Measurements from ENCODE around the gene ZDHHC1. TPM values are rescaled to one million over a fixed set of nuclear protein-coding genes. Genes with fewer than 3 reads are reported as not detected.

Gene ZDHHC1
- total RNA-seq, 2 donors from 2014 or later: 20.3 to 69.8 TPM

GRCh38 chr16:67437513-67437912 lies 21.2 kb upstream of the ZDHHC1 start:
- WGBS: 78% methylated on average over 4 of the region's 4 CpGs
- no peaks in the 10 kb centered on the region for H3K9me3 ChIP-seq
- peaks cover 15% of the 10 kb centered on the region for H3K4me1 ChIP-seq (replicated peaks)
- H3K36me3 ChIP-seq: peaks cover 6 to 10% of the 10 kb centered on the region in 2 donors
- DNase-seq (ENCODE audit: low spot score): no peak
- H3K27me3 ChIP-seq (replicated peaks; ENCODE audit: insufficient read depth): no peaks in the 10 kb centered on the region
- no peak overlapping the region for H3K27ac ChIP-seq
- H3K4me3 ChIP-seq: no peak overlapping the region
- no peak for TF ChIP-seq POLR2A (IDR thresholded peaks at IDR 0.05)
- TF ChIP-seq CTCF (IDR thresholded peaks at IDR 0.05): no peak
- no peak for TF ChIP-seq POLR2AphosphoS5 (IDR thresholded peaks at IDR 0.05)
- intact Hi-C loops (cut with DNase I): no loop called here

GRCh38 chr16:67436640-67437193 lies 20.4 kb upstream of the ZDHHC1 start:
- WGBS: 94% methylated on average over 23 of the region's 23 CpGs
- DNase-seq (ENCODE audit: low spot score): no peak
- intact Hi-C loops (cut with DNase I): no loop called here
- Histone ChIP-seq H3K36me3 (peaks cover 6 to 10% of the 10 kb centered on the region in 2 donors), H3K27ac (no peak overlapping the region), H3K4me1 (replicated peaks) (peaks cover 13% of the 10 kb centered on the region), H3K4me3 (no peak overlapping the region), H3K9me3 (no peaks in the 10 kb centered on the region), H3K27me3 (replicated peaks; ENCODE audit: insufficient read depth) (no peaks in the 10 kb centered on the region)
- TF ChIP-seq CTCF (IDR thresholded peaks at IDR 0.05) (no peak), POLR2AphosphoS5 (IDR thresholded peaks at IDR 0.05) (no peak), POLR2A (IDR thresholded peaks at IDR 0.05) (no peak)

- Histone ChIP-seq H3K27me3 (replicated peaks; ENCODE audit: insufficient read depth) (no peaks in the 10 kb centered on the region), H3K9me3 (no peaks in the 10 kb centered on the region), H3K4me1 (replicated peaks) (peaks cover 5% of the 10 kb centered on the region), H3K27ac (no peak overlapping the region), H3K36me3 (peaks cover 6 to 10% of the 10 kb centered on the region in 2 donors), H3K4me3 (no peak overlapping the region)
- 87% methylated on average over 10 of the region's 16 CpGs for WGBS
- DNase-seq (ENCODE audit: low spot score): no peak
- no peak for TF ChIP-seq POLR2AphosphoS5 (IDR thresholded peaks at IDR 0.05)
- no peak for TF ChIP-seq POLR2A (IDR thresholded peaks at IDR 0.05)
- TF ChIP-seq CTCF (IDR thresholded peaks at IDR 0.05): no peak
- intact Hi-C loops (cut with DNase I): no loop called here
These were observed 19.5 kb upstream of the ZDHHC1 start for GRCh38 chr16:67435758-67436164.

GRCh38 chr16:67433131-67433719 lies 16.9 kb upstream of the ZDHHC1 start:
- peaks cover 0 to 1% of the 10 kb centered on the region in 2 donors for H3K36me3 ChIP-seq
- H3K9me3 ChIP-seq: no peaks in the 10 kb centered on the region
- H3K27ac ChIP-seq: peak overlapping the region in 1 of 2 donors; percentile 87
- H3K4me1 ChIP-seq (replicated peaks): peaks cover 12% of the 10 kb centered on the region
- 72% methylated on average over 5 of the region's 5 CpGs for WGBS
- no peak overlapping the region for H3K4me3 ChIP-seq
- no peak for DNase-seq (ENCODE audit: low spot score)
- no peak for TF ChIP-seq POLR2AphosphoS5 (IDR thresholded peaks at IDR 0.05)
- TF ChIP-seq CTCF (IDR thresholded peaks at IDR 0.05): no peak
- no peak for TF ChIP-seq POLR2A (IDR thresholded peaks at IDR 0.05)
- no peaks in the 10 kb centered on the region for H3K27me3 ChIP-seq (replicated peaks; ENCODE audit: insufficient read depth)
- intact Hi-C loops (cut with DNase I): no loop called here

- Histone ChIP-seq H3K4me1 (replicated peaks) (peaks cover 13% of the 10 kb centered on the region), H3K27me3 (replicated peaks; ENCODE audit: insufficient read depth) (no peaks in the 10 kb centered on the region), H3K4me3 (no peak overlapping the region), H3K27ac (peak overlapping the region; percentile 70 to 87), H3K9me3 (no peaks in the 10 kb centered on the region), H3K36me3 (no peaks in the 10 kb centered on the region)
- DNase-seq (ENCODE audit: low spot score): no peak
- no peak for TF ChIP-seq POLR2AphosphoS5 (IDR thresholded peaks at IDR 0.05)
- TF ChIP-seq CTCF (IDR thresholded peaks at IDR 0.05): no peak
- TF ChIP-seq POLR2A (IDR thresholded peaks at IDR 0.05): no peak
- WGBS: 72% methylated on average over 5 of the region's 5 CpGs
- intact Hi-C loops (cut with DNase I): no loop called here
These were observed 16.2 kb upstream of the ZDHHC1 start for GRCh38 chr16:67432506-67432890.

All from prostate gland (tissue), 2 donors.